Measurements from ENCODE around the gene TEX53.

The TEX53 gene

DNA sequence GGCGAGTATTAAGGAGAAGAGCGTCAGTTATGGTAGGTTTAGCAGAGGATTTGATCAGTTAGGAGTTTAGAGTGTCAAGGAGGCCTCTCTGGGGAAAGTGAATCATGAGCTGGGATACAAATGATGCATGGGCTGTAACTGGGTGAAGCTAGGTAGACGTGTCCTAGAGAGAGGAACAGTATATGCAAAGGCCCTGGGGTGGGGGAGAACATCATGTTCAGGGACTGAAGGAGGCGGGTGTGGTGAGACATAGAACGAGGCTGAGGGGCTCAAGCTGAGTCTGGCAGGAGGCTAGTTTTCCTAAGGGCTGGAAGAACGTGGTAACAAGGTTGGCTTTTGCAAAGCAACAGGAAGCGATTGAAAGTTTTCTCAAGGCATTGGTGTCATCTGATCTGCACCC, 36.0 kb downstream of the TEX53 start:
- Histone ChIP-seq H3K4me2 (ENCODE audit: low read depth, low read length, poor library complexity, severe bottlenecking) (no peak overlapping the region), H3K27ac (ENCODE audit: low read depth, low read length) (no peak overlapping the region), H3F3A (ENCODE audit: insufficient read depth) (peaks cover 9% of the 10 kb centered on the region), H3K4me3 (ENCODE audit: insufficient read depth, low read length, poor library complexity, severe bottlenecking) (no peak overlapping the region), H2AFZ (ENCODE audit: low read depth, low read length, severe bottlenecking) (no peak overlapping the region), H3K79me2 (ENCODE audit: insufficient read depth, low read length) (peaks cover 52% of the 10 kb centered on the region), H3K27me3 (ENCODE audit: low read length) (no peaks in the 10 kb centered on the region), H3K9me3 (ENCODE audit: insufficient read depth, low read length) (no peaks in the 10 kb centered on the region), H3K36me3 (ENCODE audit: low read length) (0 out of 2 replicates have a peak, but pooled peaks cover 4% of the 10 kb centered on the region), H3K9ac (ENCODE audit: low read length) (no peak overlapping the region), H4K20me1 (ENCODE audit: low read depth, low read length) (no peaks in the 10 kb centered on the region), H3K9me2 (replicated peaks; ENCODE audit: insufficient read depth, low read length) (no peaks in the 10 kb centered on the region)
- TF ChIP-seq, protein P1, sequence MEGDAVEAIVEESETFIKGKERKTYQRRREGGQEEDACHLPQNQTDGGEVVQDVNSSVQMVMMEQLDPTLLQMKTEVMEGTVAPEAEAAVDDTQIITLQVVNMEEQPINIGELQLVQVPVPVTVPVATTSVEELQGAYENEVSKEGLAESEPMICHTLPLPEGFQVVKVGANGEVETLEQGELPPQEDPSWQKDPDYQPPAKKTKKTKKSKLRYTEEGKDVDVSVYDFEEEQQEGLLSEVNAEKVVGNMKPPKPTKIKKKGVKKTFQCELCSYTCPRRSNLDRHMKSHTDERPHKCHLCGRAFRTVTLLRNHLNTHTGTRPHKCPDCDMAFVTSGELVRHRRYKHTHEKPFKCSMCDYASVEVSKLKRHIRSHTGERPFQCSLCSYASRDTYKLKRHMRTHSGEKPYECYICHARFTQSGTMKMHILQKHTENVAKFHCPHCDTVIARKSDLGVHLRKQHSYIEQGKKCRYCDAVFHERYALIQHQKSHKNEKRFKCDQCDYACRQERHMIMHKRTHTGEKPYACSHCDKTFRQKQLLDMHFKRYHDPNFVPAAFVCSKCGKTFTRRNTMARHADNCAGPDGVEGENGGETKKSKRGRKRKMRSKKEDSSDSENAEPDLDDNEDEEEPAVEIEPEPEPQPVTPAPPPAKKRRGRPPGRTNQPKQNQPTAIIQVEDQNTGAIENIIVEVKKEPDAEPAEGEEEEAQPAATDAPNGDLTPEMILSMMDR (IDR thresholded peaks at IDR 0.05; ENCODE audit: insufficient read depth, low read length, poor library complexity, severe bottlenecking) = no peak
- no peak for TF ChIP-seq EZH2phosphoT487 (conservative IDR thresholded peaks at IDR 0.05; ENCODE audit: low read length)

DNA sequence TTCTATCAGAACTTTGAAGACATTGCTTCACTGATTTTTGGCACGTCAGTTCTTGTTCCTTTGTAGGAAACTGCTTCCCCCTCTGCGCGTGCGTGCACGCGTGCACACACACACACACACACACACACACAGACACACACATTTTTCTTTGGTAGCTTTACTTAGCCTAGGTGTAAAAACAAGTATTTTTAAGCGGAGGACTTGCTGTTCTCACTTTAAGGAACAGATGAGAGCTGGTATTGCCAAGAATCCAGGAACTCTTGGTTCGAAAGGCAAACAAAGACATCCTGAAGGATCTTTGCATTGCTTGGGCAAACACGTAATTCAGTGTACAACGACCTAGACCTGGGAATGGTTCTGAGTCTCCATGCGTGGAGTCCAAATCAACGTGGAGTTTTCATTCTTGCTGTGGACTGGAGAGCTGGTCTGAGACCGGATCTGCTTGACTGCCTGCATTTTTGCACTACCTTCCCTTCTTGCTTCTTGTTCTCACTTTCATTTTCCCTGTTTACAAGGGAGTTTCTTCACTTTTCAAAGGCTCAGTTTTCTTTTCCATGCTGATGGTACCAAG, 38.3 kb downstream of the TEX53 start:
- Histone ChIP-seq H3K27ac (ENCODE audit: low read depth, low read length) (peak overlapping the region; percentile 69), H3K9me2 (replicated peaks; ENCODE audit: insufficient read depth, low read length) (no peaks in the 10 kb centered on the region), H3K4me2 (ENCODE audit: low read depth, low read length, poor library complexity, severe bottlenecking) (peak overlapping the region; percentile 73), H4K20me1 (ENCODE audit: low read depth, low read length) (no peaks in the 10 kb centered on the region), H3K9me3 (ENCODE audit: insufficient read depth, low read length) (no peaks in the 10 kb centered on the region), H3K4me3 (ENCODE audit: insufficient read depth, low read length, poor library complexity, severe bottlenecking) (peak overlapping the region; percentile 47), H2AFZ (ENCODE audit: low read depth, low read length, severe bottlenecking) (peak overlapping the region; percentile 39), H3F3A (ENCODE audit: insufficient read depth) (peaks cover 18% of the 10 kb centered on the region), H3K27me3 (ENCODE audit: low read length) (no peaks in the 10 kb centered on the region), H3K9ac (ENCODE audit: low read length) (peak overlapping the region; percentile 50), H3K36me3 (ENCODE audit: low read length) (0 out of 2 replicates have a peak, but pooled peaks cover 4% of the 10 kb centered on the region), H3K79me2 (ENCODE audit: insufficient read depth, low read length) (peaks cover 65% of the 10 kb centered on the region)
- TF ChIP-seq EZH2phosphoT487 (conservative IDR thresholded peaks at IDR 0.05; ENCODE audit: low read length) = no peak
- TF ChIP-seq, protein P1 (IDR thresholded peaks at IDR 0.05; ENCODE audit: insufficient read depth, low read length, poor library complexity, severe bottlenecking) = no peak

DNA sequence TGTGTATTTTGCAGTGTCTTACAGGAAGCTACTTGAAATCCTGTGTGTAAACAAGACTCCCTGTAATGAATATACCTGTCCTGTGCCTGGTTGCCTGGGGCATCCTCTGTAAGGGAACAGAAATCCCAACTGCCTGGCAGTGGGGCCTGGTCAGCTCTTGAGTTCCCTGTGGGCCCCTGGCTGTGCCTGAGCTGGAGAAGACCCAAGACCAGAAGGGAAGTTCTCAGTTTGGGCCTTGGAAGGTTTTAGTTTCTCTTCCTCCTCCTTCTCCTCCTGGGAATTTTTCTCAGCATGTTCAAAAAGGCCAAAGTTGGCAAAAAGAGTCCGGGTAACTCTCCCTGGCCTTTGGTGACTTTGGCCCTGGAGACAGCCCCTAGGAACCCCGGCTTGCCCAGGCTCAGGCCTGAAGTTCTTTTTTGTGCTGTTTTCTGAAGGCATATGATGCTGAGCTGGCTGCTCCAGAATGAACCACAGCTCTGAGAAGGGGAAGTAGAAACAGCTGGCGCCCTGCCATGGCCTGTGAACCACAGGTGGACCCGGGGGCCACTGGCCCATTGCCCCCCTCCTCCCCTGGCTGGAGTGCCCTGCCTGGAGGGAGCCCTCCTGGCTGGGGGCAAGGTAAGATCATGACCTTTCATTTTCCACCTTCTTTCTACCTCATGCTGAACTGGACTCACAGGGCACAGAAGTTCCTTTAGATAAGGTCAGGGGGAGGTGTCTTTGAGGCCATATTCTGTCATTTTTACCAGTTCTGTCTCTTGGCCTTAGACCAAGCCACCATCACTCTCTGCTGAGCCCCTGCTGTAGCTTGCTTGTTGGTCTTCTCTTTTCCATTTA, 40.7 kb downstream of the TEX53 start:
- peak overlapping the region; percentile 60 for H3K4me2 ChIP-seq (ENCODE audit: low read depth, low read length, poor library complexity, severe bottlenecking)
- H2AFZ ChIP-seq (ENCODE audit: low read depth, low read length, severe bottlenecking) = no peak overlapping the region
- H3K4me3 ChIP-seq (ENCODE audit: insufficient read depth, low read length, poor library complexity, severe bottlenecking) = peak overlapping the region; percentile 11
- H3K36me3 ChIP-seq (ENCODE audit: low read length) = 0 out of 2 replicates have a peak, but pooled peaks cover 4% of the 10 kb centered on the region
- H3K27me3 ChIP-seq (ENCODE audit: low read length) = no peaks in the 10 kb centered on the region
- peaks cover 85% of the 10 kb centered on the region for H3K79me2 ChIP-seq (ENCODE audit: insufficient read depth, low read length)
- TF ChIP-seq, protein P1 (IDR thresholded peaks at IDR 0.05; ENCODE audit: insufficient read depth, low read length, poor library complexity, severe bottlenecking) = no peak
- no peak for TF ChIP-seq EZH2phosphoT487 (conservative IDR thresholded peaks at IDR 0.05; ENCODE audit: low read length)
- H3K9me3 ChIP-seq (ENCODE audit: insufficient read depth, low read length) = no peaks in the 10 kb centered on the region
- peaks cover 33% of the 10 kb centered on the region for H3F3A ChIP-seq (ENCODE audit: insufficient read depth)
- H3K9me2 ChIP-seq (replicated peaks; ENCODE audit: insufficient read depth, low read length) = no peaks in the 10 kb centered on the region
- H3K27ac ChIP-seq (ENCODE audit: low read depth, low read length) = peak overlapping the region; percentile 90
- H4K20me1 ChIP-seq (ENCODE audit: low read depth, low read length) = no peaks in the 10 kb centered on the region
- peak overlapping the region; percentile 49 for H3K9ac ChIP-seq (ENCODE audit: low read length)

Measured in SU-DHL-6 (cell line).